K562 (cell line): Measurements from ENCODE around the gene RHAG. TPM values are rescaled to one million over a fixed set of nuclear protein-coding genes. Genes with fewer than 3 reads are reported as not detected.

Experiments used
- ATAC-seq: fragments of 200-7000 bp; cut with Tn5 transposase; 3 replicates; pipeline ENCODE4 v1.9.1; 2020; ENCODE audit warnings: moderate library complexity
- BruUV-seq: library from RNA; stranded (reverse); fragments of 400-500 nt; replicated peaks from 2 replicates; lab custom pipeline; 2021; lab: Mats Ljungman, UMichigan
- CTCF ChIA-PET: fragments of 300-600 bp; formaldehyde crosslinking; extraction: SDS; loops from one replicate; lab custom pipeline; 2021; ENCODE audit warnings: low intra/inter-chr PET ratio; lab: Yijun Ruan, JAX
- POLR2A ChIA-PET: fragments of 300-600, 350-650 bp; sonication (Branson Sonifier 250); formaldehyde crosslinking; extraction: SDS; loops from one replicate; lab custom pipeline; 2021; ENCODE audit warnings: antibody characterized with exemption, inconsistent platforms; lab: Yijun Ruan, JAX
- DNase-seq, 4 experiments: peaks; one replicate each; pipeline versions ENCODE4 v3.0.0 to v3.0.0-alpha.2; 2011 to 2018; ENCODE audit warnings: low spot score in 3 of 4, mixed read lengths in 3 of 4; ENCODE audit errors: extremely low read depth in 1 of 4
- FAIRE-seq: peaks from 2 replicates; lab custom pipeline; 2011; peaks lifted over from hg19 to GRCh38; lab: Jason Lieb, UNC
- H2AFZ ChIP-seq: 2 replicates; pipeline ENCODE4 v1.6.0; 2011; ENCODE audit warnings: low read depth, low read length, control low read depth, inconsistent platforms
- H3K27ac ChIP-seq: fragments of 200-600 bp; 3 replicates; pipeline ENCODE4 v1.8.0; 2011; ENCODE audit warnings: low read depth, mild to moderate bottlenecking, control low read depth, inconsistent platforms, low read length, moderate library complexity, mixed read lengths; ENCODE audit errors: extremely low read depth
- H3K27me3 ChIP-seq, 2 experiments: fragments of 300-600 bp in 1 of 2; 2 replicates in 1 of 2; 3 replicates in 1 of 2; pipeline versions ENCODE4 v1.6.0 to v1.8.0; 2011; ENCODE audit warnings: inconsistent platforms in 2 of 2, low read length in 2 of 2, mild to moderate bottlenecking in 1 of 2, mixed read lengths in 1 of 2, moderate library complexity in 1 of 2; ENCODE audit not compliant: control insufficient read depth in 2 of 2, insufficient read depth in 2 of 2
- H3K36me3 ChIP-seq: fragments of 300-600 bp; 3 replicates; pipeline ENCODE4 v1.8.0; 2011; ENCODE audit warnings: mild to moderate bottlenecking, low read length, inconsistent platforms; ENCODE audit not compliant: control insufficient read depth, insufficient read depth
- H3K4me1 ChIP-seq, 2 experiments: fragments of 200-600 bp in 1 of 2; replicated peaks in 1 of 2; 2 replicates in 1 of 2; 3 replicates in 1 of 2; pipeline versions ENCODE4 v1.5.1 to v1.8.0; 2011; ENCODE audit warnings: inconsistent platforms in 2 of 2, low read length in 2 of 2, mild to moderate bottlenecking in 1 of 2, mixed read lengths in 1 of 2, moderate library complexity in 1 of 2; ENCODE audit not compliant: control insufficient read depth in 2 of 2, insufficient read depth in 2 of 2
- H3K4me2 ChIP-seq: 2 replicates; pipeline ENCODE4 v1.6.1; 2011; ENCODE audit warnings: low read length, control low read depth, inconsistent platforms, mixed read lengths; ENCODE audit not compliant: insufficient read depth
- H3K4me3 ChIP-seq: fragments of 200-600 bp; sonication (generic), shearing (Covaris generic); 2 replicates; pipeline ENCODE4 v1.5.1; 2016; ENCODE audit warnings: control low read depth, inconsistent platforms
- H3K79me2 ChIP-seq: fragments of 200-600 bp; 3 replicates; pipeline ENCODE4 v1.8.0; 2011; ENCODE audit warnings: low read length, inconsistent platforms; ENCODE audit not compliant: control insufficient read depth, insufficient read depth
- H3K9ac ChIP-seq, 2 experiments: 2 replicates each; pipeline versions ENCODE4 v1.6.0 to v1.6.1; 2011; ENCODE audit warnings: low read depth in 2 of 2, low read length in 2 of 2, control low read depth in 1 of 2, inconsistent platforms in 1 of 2, mild to moderate bottlenecking in 1 of 2, mixed read lengths in 1 of 2; ENCODE audit not compliant: insufficient read depth in 1 of 2
- H3K9me1 ChIP-seq: one replicate; pipeline ENCODE4 v1.6.0; 2011; ENCODE audit warnings: inconsistent platforms, mild to moderate bottlenecking, low read length, moderate library complexity; ENCODE audit not compliant: control insufficient read depth, insufficient read depth
- H3K9me3 ChIP-seq: replicated peaks from 2 replicates; pipeline ENCODE4 v1.5.1; 2011; ENCODE audit warnings: low read depth, low read length, inconsistent platforms; ENCODE audit not compliant: control insufficient read depth, insufficient read depth
- H4K20me1 ChIP-seq: replicated peaks from 2 replicates; pipeline ENCODE4 v1.6.1; 2011; ENCODE audit warnings: low read length, inconsistent platforms, mixed read lengths; ENCODE audit not compliant: control insufficient read depth, insufficient read depth
- ATF3 ChIP-seq, 2 experiments: fragments of 450-650 bp in 1 of 2; sonication (generic) in 1 of 2; formaldehyde crosslinking in 1 of 2; IDR thresholded peaks in 1 of 2; conservative IDR thresholded peaks in 1 of 2; 2 replicates each; pipeline versions ENCODE4 v1.6.1 to v1.8.1; 2016 to 2023; ENCODE audit warnings: mild to moderate bottlenecking in 2 of 2, moderate library complexity in 2 of 2, inconsistent platforms in 1 of 2, missing genetic modification reagents in 1 of 2
- CCAR2 ChIP-seq: fragments of 200-400 bp; formaldehyde crosslinking; IDR thresholded peaks from 2 replicates; pipeline ENCODE4 v1.6.1; 2017; ENCODE audit warnings: mild to moderate bottlenecking, low read depth, low read length
- EHMT2 ChIP-seq: fragments of 450-650 bp; IDR thresholded peaks from 2 replicates; pipeline ENCODE4 v1.6.1; 2018; ENCODE audit warnings: antibody characterized with exemption
- IFI16 ChIP-seq: fragments of 250-450 bp; sonication (Bioruptor Pico); IDR thresholded peaks from 2 replicates; pipeline ENCODE4 v2.1.2; 2022; ENCODE audit warnings: mild to moderate bottlenecking, inconsistent platforms
- MLLT1 ChIP-seq, 2 experiments: fragments of 450-650 bp; IDR thresholded peaks; 2 replicates each; pipeline ENCODE4 v1.6.1; 2016
- MXI1 ChIP-seq: IDR thresholded peaks from 2 replicates; pipeline ENCODE4 v1.6.1; 2011; ENCODE audit warnings: low read depth, mild to moderate bottlenecking, improper control_type of control experiment, low read length
- POLR2AphosphoS2 ChIP-seq: IDR thresholded peaks from 2 replicates; pipeline ENCODE4 v1.6.1; 2012; ENCODE audit warnings: low read length, improper control_type of control experiment
- RFX1 ChIP-seq: fragments of 450-650 bp; IDR thresholded peaks from 2 replicates; pipeline ENCODE4 v1.6.1; 2016; ENCODE audit warnings: mild to moderate bottlenecking, moderate library complexity
- ZNF121 ChIP-seq: sonication (generic); formaldehyde crosslinking; conservative IDR thresholded peaks from 2 replicates; pipeline ENCODE4 v1.8.0; 2022; ENCODE audit warnings: missing genetic modification reagents
- ZNF395 ChIP-seq: fragments of 200-800 bp; sonication (Bioruptor generic); IDR thresholded peaks from 2 replicates; pipeline ENCODE4 v1.6.1; 2017; ENCODE audit warnings: missing genetic modification characterization, missing compliant biosample characterization
- ZNF511 ChIP-seq: sonication (generic); formaldehyde crosslinking; IDR thresholded peaks from 2 replicates; pipeline ENCODE4 v1.8.0; 2022; ENCODE audit warnings: mild to moderate bottlenecking, missing genetic modification reagents
- WGBS: fragments of 100-300 bp; shearing (Covaris generic); methylation state at CpG from one replicate; pipeline ENCODE4 v1.1.6; 2016; ENCODE audit warnings: low coverage, mixed read lengths; ENCODE audit not compliant: insufficient coverage; ENCODE audit errors: missing lambda C conversion rate; 5-methylcytosine and 5-hydroxymethylcytosine counted together
- in situ Hi-C: fragments of 300-500 bp; cut with MboI; formaldehyde crosslinking; loops from 4 replicates; pipeline ENCODE4 v1.15.0; 2018; ENCODE audit warnings: inconsistent platforms, mixed read lengths
- intact Hi-C: fragments of 100-400 bp; cut with micrococcal nuclease; formaldehyde crosslinking; loops from 2 replicates; pipeline ENCODE4 v1.14.2; 2022
- polyA plus RNA-seq, 8 experiments: library from polyadenylated mRNA; depleted of rRNA in 4 of 8; stranded (reverse) in 5 of 8; unstranded in 3 of 8; fragments of >200 nt; fragmentation: Nextera tagmentation in 2 of 8; fragmentation: Illumina TruSeq in 1 of 8; extraction: Ambion mirVana in 2 of 8; extraction: Trizol in 1 of 8; gene quantifications; 2 replicates each; pipeline versions ENCODE4 v1.2.1 to v1.2.3, GENCODE V29; 2011 to 2014; ENCODE audit warnings: inconsistent platforms in 1 of 8, missing spikeins in 1 of 8
- total RNA-seq, 7 experiments: library from RNA; depleted of rRNA in 6 of 7; stranded (reverse); fragments of >200 nt in 6 of 7; fragmentation: Illumina TruSeq in 2 of 7; extraction: Trizol in 2 of 7; gene quantifications; 2 replicates each; pipeline versions ENCODE4 v1.2.1 to v1.2.3, GENCODE V29; 2011 to 2021; ENCODE audit warnings: low replicate concordance in 1 of 7

RHAG gene
- total and polyA plus RNA-seq, 9 of the 15 experiments (the other 6 are each of a cell fraction or from before 2014, with no cell fraction given), result 290 to 1,202 (median 505) TPM

GRCh38 chr6:49676671-49677281, 40.1 kb upstream of the RHAG start:
- in situ Hi-C loops (no loop called here), intact Hi-C loops (no loop called here)
- ATAC-seq (peak; percentile 23; the same call in 2 of the 3 replicates), FAIRE-seq (no peak), DNase-seq (no peak)
- ChIA-PET POLR2A (interaction anchor here (1.0 kb wide), 1 partner anchor 8 kb away, joined by 4 read pairs; no protein-coding TSS in a partner anchor), CTCF (no interaction called here)
- no peaks in the 10 kb centered on the region for H4K20me1 ChIP-seq
- H3K36me3 ChIP-seq, result no peaks in the 10 kb centered on the region
- TF ChIP-seq EHMT2, result 0 out of 2 replicates have a peak, but pooled peaks have one; percentile 29
- TF ChIP-seq MXI1, result no peak
- no peak for TF ChIP-seq ZNF511
- TF ChIP-seq CCAR2, result no peak
- 0 out of 2 replicates have a peak, but pooled peaks have one; percentile 9 for TF ChIP-seq ATF3 (IDR thresholded peaks at IDR 0.05)
- no peak for TF ChIP-seq ATF3 (CRISPR knock-in tag; conservative IDR thresholded peaks at IDR 0.05)
- TF ChIP-seq ZNF121 (CRISPR knock-in tag), result no peak
- TF ChIP-seq ZNF395 (CRISPR knock-in tag), result no peak
- TF ChIP-seq IFI16 (CRISPR knock-in tag), result no peak
- no peak for TF ChIP-seq MLLT1 (IDR thresholded peaks at IDR 0.05)
- no peak for TF ChIP-seq POLR2AphosphoS2
- no peak for TF ChIP-seq RFX1
- no peaks in the 10 kb centered on the region for H3K9me3 ChIP-seq
- H3K9me1 ChIP-seq, result no peaks in the 10 kb centered on the region
- H3K4me2 ChIP-seq, result no peak overlapping the region
- no peak overlapping the region for H3K27ac ChIP-seq
- no TSS peak for BruUV-seq
- H3K4me1 ChIP-seq, result no peaks in the 10 kb centered on the region; a peak in 1 of 5 replicates
- no peaks in the 10 kb centered on the region for H3K27me3 ChIP-seq
- H3K9ac ChIP-seq, result no peak overlapping the region
- no peaks in the 10 kb centered on the region for H3K79me2 ChIP-seq
- WGBS, result 46% methylated on average over 4 of the region's 4 CpGs
- H2AFZ ChIP-seq, result 0 out of 2 replicates have a peak overlapping the region, but pooled peaks have one; percentile 3
- H3K4me3 ChIP-seq, result no peak overlapping the region
